Measurements from ENCODE around the gene IDE.

DNA sequence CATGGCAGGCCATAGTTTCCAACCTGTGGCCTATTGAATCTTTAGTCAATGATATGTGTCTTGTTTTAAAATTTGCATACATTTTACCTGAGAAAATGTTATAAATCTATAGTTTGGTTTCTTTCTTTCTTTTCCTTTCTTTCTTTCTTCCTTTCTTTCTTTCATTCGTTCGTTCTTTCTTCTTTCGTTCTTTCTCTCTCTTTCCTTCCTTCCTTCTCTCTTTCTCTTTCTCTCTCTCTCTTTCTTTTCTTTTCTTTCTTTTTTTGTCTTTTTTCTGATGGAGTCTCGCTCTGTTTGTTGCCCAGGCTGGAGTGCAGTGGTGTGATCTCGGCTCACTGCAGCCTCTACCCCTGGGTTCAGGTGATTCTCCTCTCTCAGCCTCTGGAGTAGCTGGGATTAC is 133.3 kb downstream of the IDE start:
- no peak for TF ChIP-seq ZNF274 (IDR thresholded peaks at IDR 0.05; ENCODE audit: low read depth, low read length)
- no peak for TF ChIP-seq YY1 (IDR thresholded peaks at IDR 0.05; ENCODE audit: insufficient read depth, insufficient read length)

Data from NT2/D1 (cell line).